ENCODE data around the gene FSIP1.

FSIP1 gene

GRCh38 chr15:39622660-39623516 lies 159.8 kb downstream of the FSIP1 start:
- no peak for DNase-seq (ENCODE audit: low spot score)

GRCh38 chr15:39621976-39622375 lies 160.7 kb downstream of the FSIP1 start:
- DNase-seq (ENCODE audit: low spot score): no peak

- DNase-seq (ENCODE audit: low spot score): no peak
Observed at GRCh38 chr15:39621210-39621609, 161.4 kb downstream of the FSIP1 start.

GRCh38 chr15:39618063-39618823 lies 164.4 kb downstream of the FSIP1 start:
- DNase-seq (ENCODE audit: low spot score): no peak

- DNase-seq (ENCODE audit: low spot score): no peak
Observed at GRCh38 chr15:39616731-39617455, 165.7 kb downstream of the FSIP1 start.

GRCh38 chr15:39613861-39614260 lies 168.8 kb downstream of the FSIP1 start:
- no peak for DNase-seq (ENCODE audit: low spot score)

- DNase-seq (ENCODE audit: low spot score): no peak
Observed at GRCh38 chr15:39613271-39613670, 169.4 kb downstream of the FSIP1 start.

GRCh38 chr15:39610665-39611064 lies 172.0 kb downstream of the FSIP1 start:
- DNase-seq (ENCODE audit: low spot score): no peak

GRCh38 chr15:39609166-39609916 lies 173.3 kb downstream of the FSIP1 start:
- no peak for DNase-seq (ENCODE audit: low spot score)

GRCh38 chr15:39608185-39609139 lies 174.2 kb downstream of the FSIP1 start:
- no peak for DNase-seq (ENCODE audit: low spot score)

GRCh38 chr15:39605146-39605545 lies 177.5 kb downstream of the FSIP1 start:
- no peak for DNase-seq (ENCODE audit: low spot score)

- no peak for DNase-seq (ENCODE audit: low spot score)
Observed at GRCh38 chr15:39602143-39602542, 180.5 kb downstream of the FSIP1 start.

GRCh38 chr15:39599871-39600270 lies 182.8 kb downstream of the FSIP1 start:
- no peak for DNase-seq (ENCODE audit: low spot score)

GRCh38 chr15:39598958-39599845 lies 183.4 kb downstream of the FSIP1 start:
- DNase-seq (ENCODE audit: low spot score): no peak

GRCh38 chr15:39598186-39598850 lies 184.3 kb downstream of the FSIP1 start:
- DNase-seq (ENCODE audit: low spot score): no peak

GRCh38 chr15:39597751-39598185 lies 184.9 kb downstream of the FSIP1 start:
- DNase-seq (ENCODE audit: low spot score): no peak

GRCh38 chr15:39597336-39597735 lies 185.3 kb downstream of the FSIP1 start:
- DNase-seq (ENCODE audit: low spot score): no peak

GRCh38 chr15:39596358-39597051 lies 186.1 kb downstream of the FSIP1 start:
- no peak for DNase-seq (ENCODE audit: low spot score)

Measured in SK-N-DZ (cell line).